Heart left ventricle (tissue), 16 donors: ENCODE data around the gene ATCAY. TPM values are rescaled to one million over a fixed set of nuclear protein-coding genes. Genes with fewer than 3 reads are reported as not detected.

Experiments
- ATAC-seq, 4 donors: fragments of 200-7000 bp; cut with Tn5 transposase; one replicate each; pipeline ENCODE4 v1.9.1; 2020 to 2022; ENCODE audit warnings: moderate library complexity in 4 of 4, mild to moderate bottlenecking in 3 of 4, moderate number of reproducible peaks in 1 of 4
- DNase-seq, 5 donors: peaks; one replicate each; pipeline ENCODE4 v3.0.0-alpha.2; 2020
- H3K27ac ChIP-seq, 12 donors: fragments of 200-600 bp; sonication (generic) in 4 of 12; one replicate each; pipeline versions ENCODE4 v1.5.0 to v1.8.0; 2016 to 2022; ENCODE audit warnings: mild to moderate bottlenecking in 2 of 12
- H3K27me3 ChIP-seq, 9 donors: fragments of 200-600 bp; sonication (generic) in 2 of 9; one replicate each; pipeline versions ENCODE4 v1.5.1 to v1.8.0; 2016 to 2022; ENCODE audit warnings: mild to moderate bottlenecking in 3 of 9
- H3K36me3 ChIP-seq, 9 donors: fragments of 200-600 bp; sonication (generic) in 2 of 9; one replicate each; pipeline versions ENCODE4 v1.5.0 to v1.8.0; 2018 to 2022; ENCODE audit warnings: mild to moderate bottlenecking in 2 of 9
- H3K4me1 ChIP-seq, 12 donors: fragments of 200-600 bp; sonication (generic) in 4 of 12; one replicate each; pipeline versions ENCODE4 v1.5.0 to v1.8.0; 2016 to 2022; ENCODE audit warnings: mild to moderate bottlenecking in 3 of 12
- H3K4me3 ChIP-seq, 12 donors: fragments of 200-600 bp; sonication (generic) in 4 of 12; one replicate each; pipeline versions ENCODE4 v1.5.0 to v1.8.0; 2017 to 2022; ENCODE audit warnings: mild to moderate bottlenecking in 9 of 12, moderate library complexity in 4 of 12
- H3K9me3 ChIP-seq, 12 donors: fragments of 200-600 bp; sonication (generic) in 4 of 12; one replicate each; pipeline versions ENCODE4 v1.5.0 to v1.8.0; 2016 to 2022; ENCODE audit warnings: mild to moderate bottlenecking in 1 of 12
- POLR2A ChIP-seq, 2 donors: fragments of 450-650 bp; IDR thresholded peaks; one replicate each; pipeline ENCODE4 v1.6.1; 2017; ENCODE audit warnings: antibody characterized with exemption in 2 of 2, mild to moderate bottlenecking in 2 of 2, moderate library complexity in 2 of 2
- WGBS, 4 donors: extraction: QIAGEN DNeasy Blood & Tissue Kit in 2 of 4; methylation state at CpG; one replicate each; pipeline versions ENCODE4 v1.1.5 to v1.1.7; 2013 to 2018; 5-methylcytosine and 5-hydroxymethylcytosine counted together
- intact Hi-C, 10 donors: fragments of 100-400 bp; cut with DNase I; formaldehyde crosslinking; loops; one replicate each; pipeline versions ENCODE4 v1.11.1 to v1.14.2; 2022
- polyA plus RNA-seq, 2 donors: library from polyadenylated mRNA; stranded (reverse); fragments of 200-250 nt; gene quantifications; one replicate each; pipeline ENCODE4 v1.2.3, GENCODE V29; 2013
- total RNA-seq, 9 donors: library from RNA; depleted of rRNA in 2 of 9; stranded (reverse); fragments of >200 nt in 2 of 9; fragmentation: NEBNext Ultra II Directional in 3 of 9; extraction: Animal tissue kit (Norgen Biotek cat#: 25700) in 3 of 9; gene quantifications; one replicate each; pipeline versions ENCODE4 v1.1.0 to v1.2.4, GENCODE V29; 2016 to 2023
- TF ChIP-seq, protein P1 (sequence below), 12 donors: fragments of 200-600 bp; sonication (generic) in 4 of 12; IDR thresholded peaks; one replicate each; pipeline versions ENCODE4 v1.5.0 to v1.8.0; 2018 to 2022; ENCODE audit warnings: antibody characterized with exemption in 12 of 12, mild to moderate bottlenecking in 5 of 12
- donor health status: ischemic (EF 13 %, LVEDD 7.1; RV severe dilation, severe dysfunction).
- donor health status: healthy with polysubstance abuse.
- donor health status: DM: no; HTN: yes; CAD: no.
- donor health status: DM: no; HTN: no; CAD: no.
- donor health status: ischemic (EF 25% LVEDD 6.9; RV normal size, moderate dysfunction).
- donor health status: ischemic (EF 25% LVEDD 5.7; RV mildly dilated, moderate dysfunction).
- donor health status: healthy.
- donor health status: DM: yes; HTN: yes; CAD: no.
- donor health status: ischemic (EF 35%, LVEDD 5.7; RV mildly dilated, moderate dysfunction).
- donor health status: nonischemic (EF 11% LVEDD 7.7; RV severe dilation, severe dysfunction).
- donor health status: DM: yes; HTN: yes; CAD: no.
- donor health status: PGD.
- donor health status: ischemic (EF 29% LVEDD 5.4; RV normal size, mild dysfunction).
- donor health status: nonischemic (EF 23%, LVEDD 6.1; RV moderate dilation, normal function).

ATCAY gene
- total and polyA plus RNA-seq, 11 donors, result not detected

DNA sequence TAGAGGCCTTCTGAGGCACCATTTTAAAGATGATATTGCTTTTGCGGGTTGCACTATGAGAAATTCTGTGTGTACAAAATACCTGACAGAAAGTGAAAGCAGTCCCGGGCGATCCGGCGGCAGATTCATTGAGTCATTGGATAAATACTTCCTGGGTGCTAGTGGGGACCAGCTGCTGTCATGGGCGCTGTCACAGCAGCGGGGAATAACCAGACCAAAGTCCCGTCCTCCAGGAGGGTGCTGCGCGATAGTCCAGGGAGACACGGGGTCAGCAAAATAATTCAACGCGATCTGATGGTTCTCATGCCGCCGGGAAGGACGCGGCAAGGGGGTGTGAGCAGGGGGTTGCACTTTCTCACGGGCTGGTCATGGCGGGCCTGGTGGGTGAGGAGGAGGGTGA, 25.2 kb upstream of the ATCAY start:
- H3K27ac ChIP-seq, result no peak overlapping the region
- TF ChIP-seq POLR2A (IDR thresholded peaks at IDR 0.05), result no peak
- TF ChIP-seq, protein P1, sequence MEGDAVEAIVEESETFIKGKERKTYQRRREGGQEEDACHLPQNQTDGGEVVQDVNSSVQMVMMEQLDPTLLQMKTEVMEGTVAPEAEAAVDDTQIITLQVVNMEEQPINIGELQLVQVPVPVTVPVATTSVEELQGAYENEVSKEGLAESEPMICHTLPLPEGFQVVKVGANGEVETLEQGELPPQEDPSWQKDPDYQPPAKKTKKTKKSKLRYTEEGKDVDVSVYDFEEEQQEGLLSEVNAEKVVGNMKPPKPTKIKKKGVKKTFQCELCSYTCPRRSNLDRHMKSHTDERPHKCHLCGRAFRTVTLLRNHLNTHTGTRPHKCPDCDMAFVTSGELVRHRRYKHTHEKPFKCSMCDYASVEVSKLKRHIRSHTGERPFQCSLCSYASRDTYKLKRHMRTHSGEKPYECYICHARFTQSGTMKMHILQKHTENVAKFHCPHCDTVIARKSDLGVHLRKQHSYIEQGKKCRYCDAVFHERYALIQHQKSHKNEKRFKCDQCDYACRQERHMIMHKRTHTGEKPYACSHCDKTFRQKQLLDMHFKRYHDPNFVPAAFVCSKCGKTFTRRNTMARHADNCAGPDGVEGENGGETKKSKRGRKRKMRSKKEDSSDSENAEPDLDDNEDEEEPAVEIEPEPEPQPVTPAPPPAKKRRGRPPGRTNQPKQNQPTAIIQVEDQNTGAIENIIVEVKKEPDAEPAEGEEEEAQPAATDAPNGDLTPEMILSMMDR (IDR thresholded peaks at IDR 0.05), result no peak
- H3K27me3 ChIP-seq, result no peaks in the 10 kb centered on the region
- H3K4me3 ChIP-seq, result no peak overlapping the region
- no peaks in the 10 kb centered on the region for H3K36me3 ChIP-seq
- WGBS, 4 donors, result 89 to 96% (median 91%) methylated on average over 19 of the region's 19 CpGs
- no peaks in the 10 kb centered on the region for H3K4me1 ChIP-seq
- DNase-seq (no peak), ATAC-seq (no peak)
- intact Hi-C loops, result no loop called here
- peaks cover 0 to 21% (median 11%) of the 10 kb centered on the region in 12 donors for H3K9me3 ChIP-seq

DNA sequence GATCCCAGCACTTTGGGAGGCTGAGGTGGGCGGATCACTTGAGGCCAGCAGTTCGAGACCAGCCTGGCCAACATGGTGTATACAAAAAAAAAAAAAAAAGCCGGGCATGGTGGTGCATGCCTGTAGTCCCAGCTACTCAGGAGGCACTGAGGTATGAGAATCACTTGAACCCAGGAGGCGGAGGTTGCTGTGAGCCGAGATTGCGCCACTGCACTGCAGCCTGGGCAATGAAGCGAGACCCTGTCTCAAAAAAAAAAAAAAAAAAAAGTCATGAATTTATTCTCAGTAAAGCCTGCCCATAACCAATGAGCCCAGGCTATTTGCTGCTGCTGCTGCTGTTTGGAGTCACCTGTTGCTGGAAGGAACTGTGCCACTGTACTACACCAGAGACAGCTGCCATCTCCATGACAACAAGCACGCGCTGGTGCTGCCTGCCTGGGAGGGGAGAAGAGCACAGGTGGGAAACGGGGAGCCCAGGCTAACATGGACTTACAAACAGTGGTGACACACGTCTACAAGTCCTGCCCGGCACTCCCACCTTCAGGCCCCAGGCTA, 23.0 kb upstream of the ATCAY start:
- H3K4me1 ChIP-seq, result no peaks in the 10 kb centered on the region
- 83 to 89% (median 85%) methylated on average over 10 to 12 of the region's 12 CpGs for WGBS, 4 donors
- no peak overlapping the region for H3K4me3 ChIP-seq
- no peak for ATAC-seq
- peaks cover 0 to 6% (median 0%) of the 10 kb centered on the region in 12 donors for H3K9me3 ChIP-seq
- H3K27ac ChIP-seq, result no peak overlapping the region
- intact Hi-C loops, result no loop called here
- no peaks in the 10 kb centered on the region for H3K27me3 ChIP-seq
- H3K36me3 ChIP-seq, result no peaks in the 10 kb centered on the region
- TF ChIP-seq POLR2A (IDR thresholded peaks at IDR 0.05), result no peak
- TF ChIP-seq, protein P1 (IDR thresholded peaks at IDR 0.05), result no peak
- DNase-seq, result no peak

DNA sequence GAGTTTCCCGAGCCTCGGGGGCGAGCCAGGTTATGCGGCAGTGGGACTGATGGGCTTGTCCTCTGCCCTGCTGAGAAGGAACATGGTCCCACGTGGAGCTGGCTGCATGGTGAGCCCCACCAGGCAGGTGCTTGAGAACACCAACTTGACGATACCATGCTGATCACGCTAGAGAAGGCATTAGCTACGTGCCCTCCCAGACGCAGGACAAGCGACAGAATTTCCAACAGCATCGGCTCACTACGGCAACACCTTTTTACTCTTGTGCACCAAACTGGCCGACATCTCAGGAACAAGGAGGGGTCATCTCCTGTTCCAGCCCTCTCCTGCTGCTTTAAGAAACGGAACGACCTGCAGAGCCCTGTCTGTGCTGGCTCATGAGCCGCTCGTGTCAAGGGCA, 20.0 kb upstream of the ATCAY start:
- 83 to 88% (median 84%) methylated on average over 16 to 17 of the region's 17 CpGs for WGBS, 4 donors
- H3K36me3 ChIP-seq, result no peaks in the 10 kb centered on the region
- H3K27ac ChIP-seq, result no peak overlapping the region
- no peak overlapping the region for H3K4me3 ChIP-seq
- DNase-seq (no peak), ATAC-seq (no peak)
- no peaks in the 10 kb centered on the region for H3K4me1 ChIP-seq
- no peaks in the 10 kb centered on the region for H3K9me3 ChIP-seq
- no peak for TF ChIP-seq POLR2A (IDR thresholded peaks at IDR 0.05)
- TF ChIP-seq, protein P1 (IDR thresholded peaks at IDR 0.05), result no peak
- intact Hi-C loops, result no loop called here
- H3K27me3 ChIP-seq, result peaks cover 0 to 8% (median 0%) of the 10 kb centered on the region in 9 donors

DNA sequence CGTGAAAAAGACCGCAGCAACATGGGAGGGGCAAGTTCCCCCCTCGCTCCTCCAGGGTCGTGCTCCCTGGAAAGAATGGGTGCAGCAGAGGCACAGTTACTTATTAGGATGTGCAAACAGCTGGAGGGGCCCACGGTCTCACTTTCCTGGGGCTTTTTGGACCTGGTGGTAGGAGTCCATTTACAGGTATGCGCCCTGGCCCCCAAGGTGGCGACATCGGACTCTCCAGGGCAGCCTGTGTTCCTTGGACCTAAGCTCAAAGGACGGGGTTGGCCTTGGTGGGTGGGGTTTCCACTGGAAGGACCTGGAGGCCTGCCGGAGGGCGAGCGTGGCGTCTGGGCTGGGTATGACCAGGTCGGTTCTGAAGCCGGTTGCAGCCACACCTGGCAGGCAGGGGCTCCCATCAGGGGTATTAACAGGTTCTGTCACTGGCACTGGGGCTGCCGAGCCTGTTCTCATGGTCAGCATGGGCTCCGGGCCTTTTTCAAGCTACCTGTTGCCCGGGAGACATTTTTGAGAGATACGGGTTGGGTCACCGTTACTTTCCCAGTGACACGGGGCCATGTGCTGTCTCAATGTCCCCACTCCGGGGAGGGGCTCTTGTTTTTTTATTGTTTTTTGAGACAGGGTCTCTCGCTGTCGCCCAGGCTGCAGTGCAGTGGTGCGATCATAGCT, 17.5 kb upstream of the ATCAY start:
- no peak for DNase-seq
- Histone ChIP-seq H3K27ac (no peak overlapping the region), H3K27me3 (peaks cover 2 to 24% (median 6%) of the 10 kb centered on the region in 9 donors), H3K9me3 (no peaks in the 10 kb centered on the region), H3K4me3 (no peak overlapping the region), H3K4me1 (no peaks in the 10 kb centered on the region), H3K36me3 (no peaks in the 10 kb centered on the region)
- intact Hi-C loops, result no loop called here
- 80 to 83% (median 82%) methylated on average over 23 to 25 of the region's 25 CpGs for WGBS, 4 donors
- ATAC-seq, result no peak
- TF ChIP-seq, protein P1 (IDR thresholded peaks at IDR 0.05), result no peak
- no peak for TF ChIP-seq POLR2A (IDR thresholded peaks at IDR 0.05)
